HEK293 (cell line): ENCODE results near the gene GMPR2.

Source experiments
- GLI2 ChIP-seq: fragments of 450-650 bp; formaldehyde crosslinking; IDR thresholded peaks from 2 replicates; pipeline ENCODE4; 2017; ENCODE audit warnings: missing biosample characterization, missing genetic modification characterization, low read depth, borderline replicate concordance
- GLIS1 ChIP-seq: fragments of 450-650 bp; formaldehyde crosslinking; IDR thresholded peaks from 2 replicates; pipeline ENCODE4 v1.5.1; 2016; ENCODE audit warnings: missing biosample characterization, missing genetic modification characterization
- IKZF3 ChIP-seq: fragments of 450-650 bp; IDR thresholded peaks from 2 replicates; pipeline ENCODE4 v1.5.0; 2018; ENCODE audit warnings: missing biosample characterization, mild to moderate bottlenecking, missing genetic modification characterization, moderate library complexity
- INSM2 ChIP-seq: fragments of 450-650 bp; formaldehyde crosslinking; IDR thresholded peaks from 2 replicates; pipeline ENCODE4 v1.5.1; 2016; ENCODE audit warnings: missing biosample characterization, missing genetic modification characterization
- KLF16 ChIP-seq: fragments of 450-650 bp; formaldehyde crosslinking; IDR thresholded peaks from 2 replicates; pipeline ENCODE4 v1.5.1; 2017; ENCODE audit warnings: missing biosample characterization, missing genetic modification characterization
- KLF8 ChIP-seq: fragments of 450-650 bp; formaldehyde crosslinking; IDR thresholded peaks from 2 replicates; pipeline ENCODE4 v1.5.1; 2016; ENCODE audit warnings: missing biosample characterization, missing genetic modification characterization
- MZF1 ChIP-seq: fragments of 450-650 bp; formaldehyde crosslinking; IDR thresholded peaks from 2 replicates; pipeline ENCODE4 v1.5.1; 2017; ENCODE audit warnings: missing biosample characterization, missing genetic modification characterization, borderline replicate concordance
- REPIN1 ChIP-seq: fragments of 450-650 bp; formaldehyde crosslinking; IDR thresholded peaks from 2 replicates; pipeline ENCODE4 v1.5.1; 2017; ENCODE audit warnings: missing biosample characterization, missing genetic modification characterization, low read depth
- SP2 ChIP-seq: fragments of 450-650 bp; formaldehyde crosslinking; IDR thresholded peaks from 2 replicates; pipeline ENCODE4 v1.5.1; 2016; ENCODE audit warnings: missing biosample characterization, missing genetic modification characterization
- SP3 ChIP-seq: fragments of 450-650 bp; formaldehyde crosslinking; IDR thresholded peaks from 2 replicates; pipeline ENCODE4 v1.5.1; 2016; ENCODE audit warnings: missing biosample characterization, missing genetic modification characterization
- TRIM28 ChIP-seq: IDR thresholded peaks from 2 replicates; pipeline ENCODE4 v1.6.1; 2011; ENCODE audit warnings: low read length, control low read depth, borderline replicate concordance
- ZBTB1 ChIP-seq: fragments of 450-650 bp; formaldehyde crosslinking; IDR thresholded peaks from 2 replicates; pipeline ENCODE4 v1.5.1; 2016; ENCODE audit warnings: missing biosample characterization, missing genetic modification characterization
- ZBTB11 ChIP-seq: fragments of 450-650 bp; formaldehyde crosslinking; conservative IDR thresholded peaks from 2 replicates; pipeline ENCODE4 v1.5.1; 2016; ENCODE audit warnings: low read depth, missing biosample characterization, missing genetic modification characterization
- ZBTB26 ChIP-seq: fragments of 450-650 bp; formaldehyde crosslinking; optimal IDR thresholded peaks from 2 replicates; pipeline ENCODE3; 2016; ENCODE audit warnings: missing biosample characterization, mild to moderate bottlenecking, missing genetic modification characterization
- ZBTB8A ChIP-seq: fragments of 450-650 bp; formaldehyde crosslinking; IDR thresholded peaks from 2 replicates; pipeline ENCODE4 v1.5.1; 2016; ENCODE audit warnings: missing biosample characterization, missing genetic modification characterization
- ZNF121 ChIP-seq: fragments of 450-650 bp; formaldehyde crosslinking; IDR thresholded peaks from 2 replicates; pipeline ENCODE4 v1.5.1; 2016; ENCODE audit warnings: missing biosample characterization, missing genetic modification characterization
- ZNF138 ChIP-seq: fragments of 450-650 bp; formaldehyde crosslinking; IDR thresholded peaks from 2 replicates; pipeline ENCODE4 v1.5.1; 2016; ENCODE audit warnings: missing biosample characterization, missing genetic modification characterization, borderline replicate concordance
- ZNF184 ChIP-seq: fragments of 450-650 bp; IDR thresholded peaks from 2 replicates; pipeline ENCODE4 v1.5.1; 2018; ENCODE audit warnings: missing biosample characterization, mild to moderate bottlenecking, missing genetic modification characterization
- ZNF2 ChIP-seq: fragments of 450-650 bp; formaldehyde crosslinking; IDR thresholded peaks from 2 replicates; pipeline ENCODE4 v1.5.1; 2016; ENCODE audit warnings: missing biosample characterization, missing genetic modification characterization
- ZNF292 ChIP-seq: fragments of 450-650 bp; formaldehyde crosslinking; IDR thresholded peaks from 2 replicates; pipeline ENCODE4 v1.5.1; 2016; ENCODE audit warnings: low read depth, missing biosample characterization, missing genetic modification characterization, borderline replicate concordance
- ZNF398 ChIP-seq: fragments of 450-650 bp; formaldehyde crosslinking; IDR thresholded peaks from 2 replicates; pipeline ENCODE4 v1.5.1; 2017; ENCODE audit warnings: missing biosample characterization, missing genetic modification characterization
- ZNF423 ChIP-seq: fragments of 450-650 bp; formaldehyde crosslinking; IDR thresholded peaks from 2 replicates; pipeline ENCODE4 v1.5.1; 2016; ENCODE audit warnings: missing biosample characterization, missing genetic modification characterization
- ZNF513 ChIP-seq: fragments of 450-650 bp; IDR thresholded peaks from 2 replicates; pipeline ENCODE4 v1.5.1; 2018; ENCODE audit warnings: missing biosample characterization, missing genetic modification characterization
- ZNF600 ChIP-seq: fragments of 450-650 bp; formaldehyde crosslinking; IDR thresholded peaks from 2 replicates; pipeline ENCODE4 v1.5.1; 2016; ENCODE audit warnings: missing biosample characterization, missing genetic modification characterization
- ZNF626 ChIP-seq: fragments of 450-650 bp; sonication (Bioruptor Pico); formaldehyde crosslinking; IDR thresholded peaks from 2 replicates; pipeline ENCODE4 v1.5.1; 2018; ENCODE audit warnings: missing biosample characterization, missing genetic modification characterization, inconsistent platforms
- ZNF692 ChIP-seq: fragments of 450-650 bp; formaldehyde crosslinking; IDR thresholded peaks from 2 replicates; pipeline ENCODE4 v1.5.1; 2016; ENCODE audit warnings: missing biosample characterization, missing genetic modification characterization
- ZNF776 ChIP-seq: fragments of 450-650 bp; formaldehyde crosslinking; IDR thresholded peaks from 2 replicates; pipeline ENCODE4 v1.5.0; 2017; ENCODE audit warnings: missing biosample characterization, missing genetic modification characterization, borderline replicate concordance
- ZNF777 ChIP-seq: fragments of 450-650 bp; formaldehyde crosslinking; IDR thresholded peaks from 2 replicates; pipeline ENCODE4 v1.5.1; 2017; ENCODE audit warnings: missing biosample characterization, missing genetic modification characterization, borderline replicate concordance

Gene GMPR2

GRCh38 chr14:24271134-24271833 lies 38.6 kb downstream of the GMPR2 start, which contains the start of gene RABGGTA (continued):
- TF ChIP-seq SP3 (peak; percentile 86), ZBTB11 (tag by site-specific recombination) (peak; percentile 77), ZNF600 (peak; percentile 35; the same call in 1 of the 2 replicates), ZNF121 (no peak), IKZF3 (tag by site-specific recombination) (peak; percentile 33; the same call in 1 of the 2 replicates), ZNF776 (tag by site-specific recombination) (no peak), REPIN1 (peak; percentile 33; the same call in 1 of the 2 replicates), ZNF777 (tag by site-specific recombination) (no peak), ZBTB1 (tag by site-specific recombination) (peak; percentile 29; the same call in 1 of the 2 replicates), ZNF138 (tag by site-specific recombination) (no peak), GLI2 (tag by site-specific recombination) (no peak), INSM2 (0 out of 2 replicates have a peak, but pooled peaks have one; percentile 33), ZNF398 (tag by site-specific recombination) (peak; percentile 33; the same call in 1 of the 2 replicates), ZBTB8A (peak; percentile 88), MZF1 (tag by site-specific recombination) (peak; percentile 61; the same call in 1 of the 2 replicates), TRIM28 (peak; percentile 8; the same call in 1 of the 2 replicates), ZBTB26 (tag by site-specific recombination) (peak; percentile 94), ZNF423 (tag by site-specific recombination) (peak; percentile 21; the same call in 1 of the 2 replicates), KLF16 (0 out of 2 replicates have a peak, but pooled peaks have one; percentile 74), KLF8 (tag by site-specific recombination) (peak; percentile 82; the same call in 1 of the 2 replicates), ZNF2 (peak; percentile 37; the same call in 1 of the 2 replicates), ZNF692 (tag by site-specific recombination) (peak; percentile 99), ZNF513 (tag by site-specific recombination) (peak; percentile 8; the same call in 1 of the 2 replicates), ZNF626 (tag by site-specific recombination) (no peak), ZNF292 (tag by site-specific recombination) (no peak), GLIS1 (peak; percentile 78), SP2 (tag by site-specific recombination) (peak; percentile 70), ZNF184 (tag by site-specific recombination) (no peak)
